Measurements from ENCODE around the gene PHC1.
A peak's percentile ranks its signal among the peaks of the same experiment; 100 is the strongest.
"Not testable (repeated sequence)": the region's sequence is repeated elsewhere in the genome, so short reads cannot be mapped to it uniquely, and the experiment has no call there.

PHC1 gene

DNA sequence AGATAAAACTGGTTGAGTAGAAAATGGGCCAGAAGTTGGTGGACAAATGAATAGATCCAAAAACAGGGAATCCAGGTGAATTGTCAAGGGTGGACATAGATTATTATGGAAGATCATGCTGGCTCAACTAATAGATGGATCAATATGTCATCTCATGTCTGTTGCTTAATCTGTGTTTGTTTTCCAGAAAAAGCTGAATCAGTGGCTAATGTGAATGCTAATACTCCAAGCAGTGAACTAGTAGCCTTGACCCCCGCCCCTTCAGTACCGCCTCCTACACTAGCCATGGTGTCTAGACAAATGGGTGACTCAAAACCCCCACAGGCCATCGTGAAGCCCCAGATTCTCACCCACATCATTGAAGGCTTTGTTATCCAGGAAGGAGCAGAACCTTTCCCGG lies 19.8 kb downstream of the PHC1 start:
- not testable (repeated sequence) for H3K4me1 ChIP-seq (ENCODE audit: control insufficient read depth in 1 of 2, insufficient read depth in 2 of 2, low read length in 2 of 2); H3K9me3 ChIP-seq (ENCODE audit: control insufficient read depth in 1 of 2, low read length in 2 of 2); H3K4me3 ChIP-seq (ENCODE audit: low read depth in 1 of 2, low read length in 2 of 2); H3K27ac ChIP-seq (ENCODE audit: low read length); H3K27me3 ChIP-seq (ENCODE audit: low read depth, low read length)
- peaks cover 16 to 62% of the 10 kb centered on the region in 2 donors for H3K36me3 ChIP-seq (ENCODE audit: control insufficient read depth in 1 of 2, insufficient read depth in 2 of 2, low read length in 2 of 2)

DNA sequence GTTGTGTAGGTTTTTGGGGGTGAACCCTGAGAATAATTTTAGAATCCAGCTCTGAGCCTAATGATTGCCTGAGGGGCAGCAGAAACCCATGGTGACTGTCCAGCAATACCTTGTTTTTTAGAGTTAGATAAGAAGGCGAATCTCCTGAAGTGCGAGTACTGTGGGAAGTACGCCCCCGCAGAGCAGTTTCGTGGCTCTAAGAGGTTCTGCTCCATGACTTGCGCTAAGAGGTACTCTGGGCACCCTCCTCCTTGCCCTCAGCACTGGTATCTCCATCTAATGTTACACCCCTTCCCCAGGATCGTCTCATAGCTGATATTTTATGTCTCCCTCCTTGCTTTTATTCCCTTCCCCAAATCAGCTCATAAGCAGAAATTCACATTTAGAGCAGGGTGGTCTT lies 22.4 kb downstream of the PHC1 start:
- no peaks in the 10 kb centered on the region for H3K9me3 ChIP-seq (ENCODE audit: control insufficient read depth in 1 of 2, low read length in 2 of 2)
- H3K27me3 ChIP-seq (ENCODE audit: low read depth, low read length): no peaks in the 10 kb centered on the region
- H3K36me3 ChIP-seq (ENCODE audit: control insufficient read depth in 1 of 2, insufficient read depth in 2 of 2, low read length in 2 of 2): peaks cover 13 to 52% of the 10 kb centered on the region in 2 donors
- no peak overlapping the region for H3K27ac ChIP-seq (ENCODE audit: low read length)
- no peak overlapping the region for H3K4me3 ChIP-seq (ENCODE audit: low read depth in 1 of 2, low read length in 2 of 2)
- no peaks in the 10 kb centered on the region for H3K4me1 ChIP-seq (ENCODE audit: control insufficient read depth in 1 of 2, insufficient read depth in 2 of 2, low read length in 2 of 2)

- H3K9me3 ChIP-seq (ENCODE audit: control insufficient read depth in 1 of 2, low read length in 2 of 2); H3K27ac ChIP-seq (ENCODE audit: low read length); H3K27me3 ChIP-seq (ENCODE audit: low read depth, low read length); H3K4me3 ChIP-seq (ENCODE audit: low read depth in 1 of 2, low read length in 2 of 2); H3K4me1 ChIP-seq (ENCODE audit: control insufficient read depth in 1 of 2, insufficient read depth in 2 of 2, low read length in 2 of 2): not testable (repeated sequence)
- peaks cover 15 to 64% of the 10 kb centered on the region in 2 donors for H3K36me3 ChIP-seq (ENCODE audit: control insufficient read depth in 1 of 2, insufficient read depth in 2 of 2, low read length in 2 of 2)
Observed at GRCh38 chr12:8937842-8938442, 23.6 kb downstream of the PHC1 start.

DNA sequence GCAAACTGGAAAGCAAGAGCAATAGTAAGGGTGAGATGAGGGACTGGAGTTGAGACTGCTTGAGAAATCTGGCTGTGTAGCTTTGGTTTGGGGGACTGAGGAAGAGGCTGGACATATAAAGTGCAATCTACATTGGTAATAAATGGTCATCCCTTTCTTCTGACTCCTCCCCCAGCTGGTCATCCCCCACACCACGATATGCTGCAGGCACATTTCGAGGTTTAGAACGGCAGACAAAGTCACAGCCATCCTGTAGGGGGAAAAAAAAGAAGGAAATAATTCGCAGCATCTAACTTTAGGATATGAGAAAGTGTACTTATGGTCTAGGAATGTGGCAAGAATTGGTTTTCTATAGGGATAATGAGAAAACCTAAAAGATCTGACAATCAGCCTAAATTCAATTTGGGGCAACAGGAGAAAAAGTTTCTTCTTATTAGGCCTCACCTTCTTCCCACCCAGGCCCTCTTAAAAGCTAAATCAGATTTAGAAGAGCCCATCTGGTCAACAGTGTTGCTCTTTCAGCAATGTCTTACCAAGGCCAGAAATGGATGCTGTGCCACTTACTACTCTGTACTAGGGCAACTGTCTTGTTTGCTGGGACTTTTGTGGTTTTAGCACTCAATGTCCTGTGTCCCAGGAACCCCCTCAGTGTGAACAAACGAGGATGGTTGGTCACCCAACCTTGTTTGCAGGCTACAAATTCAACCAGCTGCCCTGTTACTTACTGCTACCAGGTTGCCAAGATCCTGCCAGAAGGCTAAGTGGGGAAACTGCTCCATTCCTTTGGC lies 27.6 kb downstream of the PHC1 start:
- no peak overlapping the region for H3K4me3 ChIP-seq (ENCODE audit: low read depth in 1 of 2, low read length in 2 of 2)
- H3K27me3 ChIP-seq (ENCODE audit: low read depth, low read length): no peaks in the 10 kb centered on the region
- no peaks in the 10 kb centered on the region for H3K4me1 ChIP-seq (ENCODE audit: control insufficient read depth in 1 of 2, insufficient read depth in 2 of 2, low read length in 2 of 2)
- H3K27ac ChIP-seq (ENCODE audit: low read length): no peak overlapping the region
- peaks cover 37 to 74% of the 10 kb centered on the region in 2 donors for H3K36me3 ChIP-seq (ENCODE audit: control insufficient read depth in 1 of 2, insufficient read depth in 2 of 2, low read length in 2 of 2)
- no peaks in the 10 kb centered on the region for H3K9me3 ChIP-seq (ENCODE audit: control insufficient read depth in 1 of 2, low read length in 2 of 2)

DNA sequence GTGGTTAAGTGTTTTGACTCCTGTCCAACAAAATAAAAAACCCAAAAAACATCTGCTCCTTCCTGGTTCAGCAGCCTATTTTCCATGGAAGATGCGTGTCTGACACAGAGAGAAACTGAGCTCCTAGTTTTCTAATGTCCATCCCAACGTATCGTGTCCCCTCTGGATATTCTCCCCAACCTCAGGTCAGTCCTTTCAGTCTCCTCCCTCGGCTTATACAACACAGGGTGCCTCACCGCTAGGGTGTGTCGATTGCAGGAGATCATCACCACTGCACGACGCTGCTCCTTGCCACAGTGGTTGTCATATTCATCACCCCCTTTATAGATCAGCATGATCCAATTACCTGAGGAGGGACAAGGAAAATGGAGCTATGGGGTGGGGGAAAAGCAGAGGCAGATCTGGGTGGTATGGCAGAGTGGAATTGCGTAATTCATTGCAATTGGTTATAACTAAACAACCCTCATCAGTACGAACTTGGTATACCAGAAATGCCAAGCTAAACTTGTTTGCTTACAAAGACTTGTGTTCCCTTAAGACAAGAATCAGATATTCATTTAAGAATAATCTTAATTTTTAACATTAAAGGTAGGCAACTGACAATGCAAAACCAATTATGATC lies 29.4 kb downstream of the PHC1 start:
- no peaks in the 10 kb centered on the region for H3K9me3 ChIP-seq (ENCODE audit: control insufficient read depth in 1 of 2, low read length in 2 of 2)
- no peaks in the 10 kb centered on the region for H3K27me3 ChIP-seq (ENCODE audit: low read depth, low read length)
- peaks cover 3 to 17% of the 10 kb centered on the region in 2 donors for H3K4me1 ChIP-seq (ENCODE audit: control insufficient read depth in 1 of 2, insufficient read depth in 2 of 2, low read length in 2 of 2)
- H3K27ac ChIP-seq (ENCODE audit: low read length): no peak overlapping the region
- H3K4me3 ChIP-seq (ENCODE audit: low read depth in 1 of 2, low read length in 2 of 2): no peak overlapping the region
- peaks cover 37 to 58% of the 10 kb centered on the region in 2 donors for H3K36me3 ChIP-seq (ENCODE audit: control insufficient read depth in 1 of 2, insufficient read depth in 2 of 2, low read length in 2 of 2)

GRCh38 chr12:8946733-8947132 lies 32.4 kb downstream of the PHC1 start:
- H3K9me3 ChIP-seq (ENCODE audit: control insufficient read depth in 1 of 2, low read length in 2 of 2): no peaks in the 10 kb centered on the region
- peaks cover 31 to 46% of the 10 kb centered on the region in 2 donors for H3K36me3 ChIP-seq (ENCODE audit: control insufficient read depth in 1 of 2, insufficient read depth in 2 of 2, low read length in 2 of 2)
- H3K4me3 ChIP-seq (ENCODE audit: low read depth in 1 of 2, low read length in 2 of 2): no peak overlapping the region
- H3K4me1 ChIP-seq (ENCODE audit: control insufficient read depth in 1 of 2, insufficient read depth in 2 of 2, low read length in 2 of 2): peaks cover 3 to 19% of the 10 kb centered on the region in 2 donors
- no peaks in the 10 kb centered on the region for H3K27me3 ChIP-seq (ENCODE audit: low read depth, low read length)
- H3K27ac ChIP-seq (ENCODE audit: low read length): no peak overlapping the region

DNA sequence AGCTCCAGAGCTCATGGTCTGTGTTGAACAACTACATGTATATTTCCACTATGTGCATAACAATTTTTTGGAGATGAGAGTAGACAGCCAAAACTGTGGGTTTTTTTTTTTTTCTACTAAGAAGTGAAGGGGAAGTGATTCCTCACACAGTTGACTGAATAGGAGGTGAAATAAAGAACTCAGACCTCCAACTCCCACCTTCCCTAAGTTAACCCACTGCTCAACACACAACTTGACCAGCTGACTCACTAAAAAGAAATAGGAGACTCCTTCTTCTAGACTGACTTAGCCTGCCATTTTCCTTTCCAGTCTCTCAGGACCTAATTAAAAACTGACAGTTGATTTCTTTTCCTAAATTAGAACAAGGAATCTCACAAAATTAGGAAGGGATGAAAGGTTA lies 33.4 kb downstream of the PHC1 start:
- Histone ChIP-seq H3K27ac (ENCODE audit: low read length) (no peak overlapping the region), H3K4me1 (ENCODE audit: control insufficient read depth in 1 of 2, insufficient read depth in 2 of 2, low read length in 2 of 2) (peaks cover 3 to 19% of the 10 kb centered on the region in 2 donors), H3K36me3 (ENCODE audit: control insufficient read depth in 1 of 2, insufficient read depth in 2 of 2, low read length in 2 of 2) (peaks cover 25 to 36% of the 10 kb centered on the region in 2 donors), H3K4me3 (ENCODE audit: low read depth in 1 of 2, low read length in 2 of 2) (no peak overlapping the region), H3K27me3 (ENCODE audit: low read depth, low read length) (no peaks in the 10 kb centered on the region), H3K9me3 (ENCODE audit: control insufficient read depth in 1 of 2, low read length in 2 of 2) (no peaks in the 10 kb centered on the region)

DNA sequence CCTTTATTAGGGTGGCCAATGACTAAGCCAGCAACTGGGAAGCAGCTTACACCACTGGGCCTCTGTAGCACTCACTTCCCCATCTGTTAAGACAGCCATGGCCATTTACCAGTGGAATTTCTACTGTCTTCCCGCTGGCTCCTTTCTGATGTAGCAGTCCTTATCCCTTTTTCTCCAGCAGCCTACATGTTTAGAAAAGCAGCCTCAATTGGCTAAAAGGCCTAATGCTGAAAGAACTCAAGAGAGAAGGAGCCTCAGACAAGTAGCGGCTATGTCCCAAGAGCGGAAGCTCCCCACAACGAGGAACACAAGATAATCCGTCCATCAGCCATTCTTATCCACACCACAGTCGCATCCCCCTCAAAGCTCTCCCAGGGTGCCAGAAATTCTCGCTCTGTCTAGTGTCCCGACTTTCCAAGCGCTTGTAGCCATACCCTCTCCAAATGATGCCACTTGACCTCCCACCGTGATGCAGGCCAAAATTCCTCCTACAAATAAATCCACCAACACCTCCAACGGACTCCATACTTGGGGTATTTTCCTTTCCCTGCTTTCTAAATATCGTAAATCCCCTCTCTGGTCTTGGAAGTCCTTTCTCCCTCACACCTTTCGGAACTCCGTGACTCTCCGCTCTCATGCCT lies 34.5 kb downstream of the PHC1 start:
- H3K36me3 ChIP-seq (ENCODE audit: control insufficient read depth in 1 of 2, insufficient read depth in 2 of 2, low read length in 2 of 2): peaks cover 18 to 26% of the 10 kb centered on the region in 2 donors
- no peaks in the 10 kb centered on the region for H3K27me3 ChIP-seq (ENCODE audit: low read depth, low read length)
- H3K4me1 ChIP-seq (ENCODE audit: control insufficient read depth in 1 of 2, insufficient read depth in 2 of 2, low read length in 2 of 2): peaks cover 3 to 19% of the 10 kb centered on the region in 2 donors
- peak overlapping the region; percentile 97 for H3K27ac ChIP-seq (ENCODE audit: low read length)
- no peaks in the 10 kb centered on the region for H3K9me3 ChIP-seq (ENCODE audit: control insufficient read depth in 1 of 2, low read length in 2 of 2)
- peak overlapping the region; percentile 89 to 98 for H3K4me3 ChIP-seq (ENCODE audit: low read depth in 1 of 2, low read length in 2 of 2)

- peaks cover 14 to 18% of the 10 kb centered on the region in 2 donors for H3K36me3 ChIP-seq (ENCODE audit: control insufficient read depth in 1 of 2, insufficient read depth in 2 of 2, low read length in 2 of 2)
- peaks cover 3 to 19% of the 10 kb centered on the region in 2 donors for H3K4me1 ChIP-seq (ENCODE audit: control insufficient read depth in 1 of 2, insufficient read depth in 2 of 2, low read length in 2 of 2)
- peak within 1 kb of the TSS; percentile 97 for H3K27ac ChIP-seq (ENCODE audit: low read length)
- no peaks in the 10 kb centered on the region for H3K27me3 ChIP-seq (ENCODE audit: low read depth, low read length)
- H3K9me3 ChIP-seq (ENCODE audit: control insufficient read depth in 1 of 2, low read length in 2 of 2): no peaks in the 10 kb centered on the region
- H3K4me3 ChIP-seq (ENCODE audit: low read depth in 1 of 2, low read length in 2 of 2): peak within 1 kb of the TSS; percentile 89 to 98
Observed at GRCh38 chr12:8949342-8950220, 35.3 kb downstream of the PHC1 start, which contains the start of gene M6PR. M6PR (minus strand) TSS chr12:8949645; CDS start chr12:8946404, 3,241 bp downstream.

DNA sequence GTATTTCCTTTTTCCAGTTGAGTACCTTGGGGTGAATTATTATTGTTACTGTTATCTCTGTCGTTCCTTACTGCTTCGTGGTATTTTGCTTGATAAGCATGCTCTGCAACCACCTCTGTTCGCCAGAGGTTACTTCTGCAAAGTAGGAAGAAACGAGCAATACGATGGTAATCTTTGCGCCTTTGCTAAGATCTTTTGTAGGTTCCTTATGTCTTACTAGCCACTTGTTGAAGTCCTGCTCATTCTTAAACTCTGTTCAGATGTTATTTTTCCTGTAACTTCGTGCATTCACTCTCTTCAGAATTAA lies 35.9 kb downstream of the PHC1 start:
- H3K4me1 ChIP-seq (ENCODE audit: control insufficient read depth in 1 of 2, insufficient read depth in 2 of 2, low read length in 2 of 2): peaks cover 3 to 19% of the 10 kb centered on the region in 2 donors
- H3K27me3 ChIP-seq (ENCODE audit: low read depth, low read length): no peaks in the 10 kb centered on the region
- H3K9me3 ChIP-seq (ENCODE audit: control insufficient read depth in 1 of 2, low read length in 2 of 2): no peaks in the 10 kb centered on the region

More for the DNA sequence above, 35.9 kb downstream of the PHC1 start:
- peak overlapping the region; percentile 89 to 98 for H3K4me3 ChIP-seq (ENCODE audit: low read depth in 1 of 2, low read length in 2 of 2)
- H3K27ac ChIP-seq (ENCODE audit: low read length): peak overlapping the region; percentile 97
- peaks cover 12 to 13% of the 10 kb centered on the region in 2 donors for H3K36me3 ChIP-seq (ENCODE audit: control insufficient read depth in 1 of 2, insufficient read depth in 2 of 2, low read length in 2 of 2)

Data from muscle layer of duodenum (tissue), 2 donors.